Stimulated activated CD8-positive, alpha-beta memory T cell treated with anti-CD3 and anti-CD28 coated beads, Interleukin-2, amount 100 ng/mL, for 1 hour (primary cell): ENCODE data around the gene CTNNBL1.

ENCODE experiments used
- DNase-seq, 2 donors: peaks; one replicate each; pipeline ENCODE4 v3.0.0-alpha.2; 2020; ENCODE audit warnings: low read depth in 2 of 2

The CTNNBL1 gene

DNA sequence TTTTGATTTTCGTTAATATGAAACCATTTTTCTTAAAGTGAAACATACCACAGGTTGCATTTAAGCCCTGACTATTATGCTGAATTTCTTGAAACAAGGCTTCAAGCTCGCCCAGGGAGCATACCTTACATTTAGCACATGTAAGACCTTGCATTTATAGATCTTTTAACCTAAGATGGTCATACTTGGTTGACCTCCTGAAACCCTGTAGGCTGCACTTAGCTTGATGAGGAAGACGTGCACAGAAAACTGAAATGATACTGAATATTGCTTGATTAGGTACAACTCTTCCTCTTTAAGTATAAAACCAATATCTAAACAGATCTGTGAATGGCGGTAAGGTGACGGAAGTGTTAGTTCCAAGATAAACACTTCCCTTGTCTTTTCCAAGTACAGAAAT, 82.2 kb downstream of the CTNNBL1 start:
- no peak for DNase-seq

DNA sequence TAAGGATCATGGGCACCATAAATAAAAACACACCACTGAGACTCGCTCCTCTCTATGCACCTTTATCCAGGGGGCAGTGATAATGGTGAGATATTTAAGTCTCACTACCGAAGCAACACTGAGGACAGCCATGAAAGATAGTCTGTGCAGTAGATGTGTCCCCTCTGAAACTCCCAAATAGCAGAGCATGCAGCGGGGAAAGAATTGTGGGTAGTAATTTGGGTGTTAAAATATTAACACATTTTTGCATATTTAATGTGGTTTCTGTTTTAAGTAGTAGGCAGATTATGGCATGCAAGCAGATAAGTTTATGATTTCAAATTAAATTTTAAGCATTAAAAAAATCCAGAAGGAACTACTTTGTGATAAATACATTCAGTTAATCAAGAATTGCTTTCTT, 82.7 kb downstream of the CTNNBL1 start:
- DNase-seq: no peak

GRCh38 chr20:37777012-37777950, 83.5 kb downstream of the CTNNBL1 start:
- no peak for DNase-seq

DNA sequence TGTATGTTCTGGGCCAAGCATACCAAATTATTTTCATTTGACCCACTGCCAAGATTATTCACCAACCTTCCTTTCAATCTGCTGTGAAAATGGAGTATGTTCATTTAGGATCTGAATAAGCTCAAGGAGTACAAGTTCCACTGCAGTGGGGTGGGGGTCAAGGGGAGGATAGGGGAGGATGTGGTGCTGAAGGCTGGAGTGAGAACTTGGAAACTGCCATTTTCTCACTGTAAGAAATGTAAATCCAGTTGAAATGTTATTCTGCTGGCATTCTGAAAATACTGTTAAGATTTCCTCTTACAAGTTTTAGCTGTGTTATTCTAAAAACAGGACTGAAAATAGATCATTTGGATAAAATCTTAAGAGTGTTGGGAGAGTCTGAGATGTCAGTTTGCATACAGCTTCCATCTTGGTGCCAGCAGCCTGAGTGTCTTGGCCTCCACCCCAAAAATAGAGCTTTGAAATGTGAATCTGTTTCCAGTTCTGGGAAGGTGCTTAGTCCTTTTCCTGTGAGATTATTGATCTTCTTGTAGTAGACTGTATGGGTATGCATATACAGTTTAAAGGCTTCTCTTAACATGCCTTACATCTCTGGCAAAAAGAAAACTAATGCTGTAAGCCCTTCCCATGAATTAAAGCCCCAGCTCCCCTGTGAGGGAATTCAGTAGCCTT, 84.3 kb downstream of the CTNNBL1 start:
- DNase-seq: no peak

- no peak for DNase-seq
Measured at GRCh38 chr20:37781626-37782025, 87.8 kb downstream of the CTNNBL1 start.

- DNase-seq: no peak
Measured at GRCh38 chr20:37786043-37786442, 92.2 kb downstream of the CTNNBL1 start.

DNA sequence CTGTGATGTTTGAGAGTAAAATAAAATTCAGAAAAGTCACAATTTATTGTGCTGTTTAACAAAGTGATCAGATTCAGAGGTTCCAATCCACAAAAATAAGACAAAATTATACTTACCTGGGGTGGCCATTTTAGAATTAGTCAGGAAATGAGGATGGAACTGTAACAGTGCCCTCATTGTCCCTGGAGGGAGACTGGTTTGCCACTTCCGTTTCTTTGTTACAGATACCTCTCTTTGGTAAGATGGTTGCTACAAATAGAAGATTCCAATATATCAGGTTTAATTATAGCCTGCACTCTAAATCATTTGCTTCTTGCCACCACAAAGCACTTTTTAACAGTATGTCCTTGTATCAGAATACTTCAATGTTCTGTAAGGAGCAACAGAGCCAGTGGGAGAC, 95.6 kb downstream of the CTNNBL1 start:
- no peak for DNase-seq

GRCh38 chr20:37790900-37791299, 97.1 kb downstream of the CTNNBL1 start:
- DNase-seq: no peak

DNA sequence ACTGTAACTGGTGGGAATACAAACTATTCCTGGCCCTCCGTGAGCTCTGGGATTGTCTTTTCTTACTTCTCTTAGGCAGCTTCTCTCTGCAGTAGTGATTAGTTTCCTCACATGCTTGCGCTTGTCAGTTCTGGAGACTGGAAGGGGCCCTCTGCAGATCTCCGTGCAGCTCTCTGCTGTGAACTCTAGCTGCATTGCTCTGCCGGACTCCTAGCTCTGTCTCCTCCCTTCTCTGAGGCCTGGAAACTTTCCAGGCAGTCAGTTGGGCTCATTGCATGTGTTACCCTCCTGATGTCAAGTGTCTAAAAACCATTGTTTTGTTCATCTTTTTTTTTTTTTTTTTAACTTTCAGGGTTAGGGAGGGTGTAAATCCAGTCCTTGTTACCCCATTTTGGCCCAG, 102.3 kb downstream of the CTNNBL1 start:
- DNase-seq: no peak

- no peak for DNase-seq
Measured at GRCh38 chr20:37796733-37797132, 102.9 kb downstream of the CTNNBL1 start.

GRCh38 chr20:37797669-37798175, 103.9 kb downstream of the CTNNBL1 start:
- no peak for DNase-seq

DNA sequence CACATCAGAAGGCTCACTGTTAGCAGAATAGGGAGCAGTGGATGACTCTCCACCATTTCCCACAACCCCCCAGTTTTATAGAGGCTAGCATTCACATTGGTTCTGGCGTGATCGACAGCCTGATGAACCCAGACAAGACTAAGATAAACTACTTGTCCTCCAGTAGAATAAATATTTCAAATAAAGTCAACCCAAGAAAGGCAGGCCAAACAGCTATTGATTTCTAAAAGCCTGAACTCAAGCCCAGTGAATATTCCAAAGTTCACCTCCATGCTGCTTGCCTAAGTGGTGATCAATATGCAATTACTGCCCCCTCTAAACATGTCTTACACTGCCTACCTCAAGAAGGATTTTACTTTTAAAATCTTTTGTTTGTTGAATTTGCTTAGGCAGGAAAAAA, 104.5 kb downstream of the CTNNBL1 start:
- DNase-seq: no peak

DNA sequence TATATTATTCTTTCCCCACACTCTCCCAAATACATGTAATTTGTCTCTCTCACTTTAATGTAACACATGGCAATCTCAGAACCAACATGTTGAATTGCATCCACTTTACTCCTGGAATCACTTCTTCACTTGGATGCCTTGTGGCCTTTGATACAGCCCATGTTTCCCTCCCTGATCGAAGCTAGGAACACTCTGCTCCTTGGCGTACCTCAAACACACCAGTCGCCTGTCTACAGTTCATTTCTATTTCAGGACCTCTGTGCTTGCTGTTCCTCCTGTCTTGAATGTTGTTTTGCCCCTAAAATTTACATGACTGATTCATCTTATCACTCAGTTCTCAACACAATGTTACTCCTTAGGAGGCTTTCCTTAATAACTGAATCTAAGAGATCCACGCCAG, 106.8 kb downstream of the CTNNBL1 start:
- no peak for DNase-seq

GRCh38 chr20:37801921-37802320, 108.1 kb downstream of the CTNNBL1 start:
- DNase-seq: no peak

DNA sequence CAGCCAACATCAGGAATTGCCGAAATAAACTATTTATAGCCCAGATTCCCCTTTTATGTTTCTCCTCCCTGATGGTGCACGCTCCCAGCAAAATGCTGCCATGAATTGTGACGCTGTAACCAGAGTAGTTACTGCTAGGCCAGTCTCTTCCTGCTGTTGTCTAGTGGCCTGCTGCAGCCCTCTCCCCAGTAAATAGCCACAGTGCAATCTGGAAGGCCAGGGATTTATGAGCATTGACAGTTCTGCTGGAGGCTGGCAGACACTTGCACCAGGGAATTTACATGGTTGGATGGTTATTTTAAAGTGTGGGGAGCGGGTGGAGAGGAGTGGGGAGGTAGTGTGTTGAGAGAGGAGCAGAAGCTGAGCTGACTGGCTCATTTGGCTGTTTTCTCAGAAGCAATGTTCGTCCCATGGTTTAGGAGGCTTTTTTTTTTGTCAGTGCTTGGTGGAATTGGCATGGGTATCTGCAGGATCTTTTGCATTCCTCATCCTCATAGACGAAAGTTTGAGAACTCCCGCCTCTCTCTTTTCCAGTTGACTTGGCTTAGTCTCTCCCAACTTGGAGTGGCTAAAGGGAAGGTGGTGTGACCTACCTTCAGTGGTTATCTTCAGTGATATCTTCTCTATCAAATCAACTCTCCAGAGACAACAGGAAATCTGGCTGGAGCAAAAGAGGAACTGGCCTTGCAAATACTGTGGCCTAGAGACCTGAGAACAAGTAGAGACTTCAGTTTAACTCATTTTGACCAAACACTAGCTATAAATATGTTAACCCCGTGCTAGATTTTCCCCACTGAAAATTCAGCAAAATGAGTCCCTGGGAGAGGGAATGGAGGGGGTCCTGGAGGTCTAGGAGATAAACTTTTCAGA, 109.8 kb downstream of the CTNNBL1 start:
- no peak for DNase-seq

DNA sequence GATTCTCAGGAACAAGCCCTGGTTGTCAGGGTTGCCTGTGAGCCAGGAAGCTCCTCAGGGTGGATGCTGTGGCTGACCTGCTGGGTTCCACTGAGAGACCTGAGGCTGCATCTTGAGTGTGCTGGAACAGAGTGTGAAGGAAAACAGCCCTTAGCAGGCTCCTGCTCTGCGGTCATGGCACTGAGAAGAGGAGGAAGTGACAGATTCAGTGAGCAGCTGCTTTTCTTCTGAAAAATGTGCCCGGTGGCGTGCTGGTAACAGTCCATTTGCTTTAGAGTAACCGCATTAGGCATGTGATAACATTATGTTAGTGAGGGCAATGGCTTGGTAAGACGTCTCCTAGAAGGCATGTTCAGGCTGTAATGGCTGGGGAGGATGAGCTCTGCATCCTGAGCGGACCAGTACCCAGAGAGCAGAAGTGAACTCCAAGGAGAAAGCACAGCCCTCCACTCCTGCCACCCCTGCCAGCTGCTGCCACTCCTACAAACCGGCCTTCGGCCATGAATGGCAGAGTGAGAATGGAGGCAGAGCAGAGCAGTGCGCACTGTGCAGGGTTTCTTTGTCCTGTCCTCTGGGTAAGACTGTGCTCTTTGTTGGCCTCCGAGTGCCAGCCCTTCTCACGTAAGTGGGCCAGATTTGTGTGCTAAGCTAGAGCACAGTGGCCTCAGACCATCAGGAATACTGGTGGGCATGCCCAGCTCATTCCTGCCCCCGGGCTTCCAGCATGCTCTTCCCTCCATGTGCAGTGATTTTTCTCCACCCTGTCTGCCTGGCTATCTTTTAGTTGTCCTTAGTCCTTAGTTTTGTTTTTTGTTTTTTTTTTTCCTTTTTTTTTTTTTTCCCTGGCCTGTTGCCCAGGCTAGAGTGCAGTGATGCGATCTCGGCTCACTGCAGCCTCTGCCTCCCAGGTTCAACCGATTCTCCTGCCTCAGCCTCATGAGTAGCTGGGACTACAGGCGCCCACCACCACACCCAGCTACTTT, 111.0 kb downstream of the CTNNBL1 start:
- no peak for DNase-seq

GRCh38 chr20:37807471-37808232, 113.8 kb downstream of the CTNNBL1 start:
- no peak for DNase-seq

GRCh38 chr20:37808233-37809070, 114.6 kb downstream of the CTNNBL1 start:
- no peak for DNase-seq

GRCh38 chr20:37810027-37810426, 116.2 kb downstream of the CTNNBL1 start:
- no peak for DNase-seq
